ENCODE measurements around the gene TUFT1. TPM values are rescaled to one million over a fixed set of nuclear protein-coding genes. Genes with fewer than 3 reads are reported as not detected.

Gene TUFT1
- total RNA-seq, 4 donors from 2014 or later: 15.1 to 20.4 (median 17.5) TPM

GRCh38 chr1:151620286-151620685 is 80.2 kb downstream of the TUFT1 start:
- Histone ChIP-seq H3K9me3 (no peaks in the 10 kb centered on the region), H3K27ac (peak overlapping the region; percentile 31 to 81 (median 76)), H3K27me3 (no peaks in the 10 kb centered on the region), H3K36me3 (no peaks in the 10 kb centered on the region), H3K4me3 (no peak overlapping the region), H3K4me1 (peaks cover 5 to 86% (median 17%) of the 10 kb centered on the region in 3 donors)
- no peak for TF ChIP-seq CTCF (IDR thresholded peaks at IDR 0.05)
- peak; percentile 24 for TF ChIP-seq POLR2AphosphoS5 (IDR thresholded peaks at IDR 0.05)
- ATAC-seq: peak; percentile 65
- WGBS, 2 donors (ENCODE audit: low coverage in 1 of 2): 26 to 31% methylated on average over 2 of the region's 2 CpGs

GRCh38 chr1:151621351-151621750 is 81.2 kb downstream of the TUFT1 start:
- Histone ChIP-seq H3K36me3 (no peaks in the 10 kb centered on the region), H3K4me1 (peaks cover 5 to 78% (median 17%) of the 10 kb centered on the region in 3 donors), H3K4me3 (no peak overlapping the region), H3K27ac (peak overlapping the region; percentile 31 to 81 (median 76)), H3K27me3 (no peaks in the 10 kb centered on the region), H3K9me3 (no peaks in the 10 kb centered on the region)
- 9 to 24% methylated on average over 2 of the region's 2 CpGs for WGBS, 2 donors (ENCODE audit: low coverage in 1 of 2)
- ATAC-seq: no peak
- TF ChIP-seq POLR2A (IDR thresholded peaks at IDR 0.05) (no peak), POLR2AphosphoS5 (IDR thresholded peaks at IDR 0.05) (no peak), CTCF (IDR thresholded peaks at IDR 0.05) (no peak), EP300 (IDR thresholded peaks at IDR 0.05) (no peak)

GRCh38 chr1:151624783-151625182 is 84.7 kb downstream of the TUFT1 start:
- no peak for TF ChIP-seq EP300 (IDR thresholded peaks at IDR 0.05)
- no peak for TF ChIP-seq POLR2AphosphoS5 (IDR thresholded peaks at IDR 0.05)
- TF ChIP-seq POLR2A (IDR thresholded peaks at IDR 0.05): no peak
- no peak for TF ChIP-seq CTCF (IDR thresholded peaks at IDR 0.05)
- Histone ChIP-seq H3K4me3 (no peak overlapping the region), H3K9me3 (no peaks in the 10 kb centered on the region), H3K4me1 (peaks cover under 1 to 51% (median 9%) of the 10 kb centered on the region in 3 donors), H3K27me3 (no peaks in the 10 kb centered on the region), H3K36me3 (peaks cover 0 to 8% of the 10 kb centered on the region in 2 donors), H3K27ac (no peak overlapping the region)
- no peak for ATAC-seq
- WGBS, 2 donors (ENCODE audit: low coverage in 1 of 2): 86 to 91% methylated on average over 3 of the region's 3 CpGs

GRCh38 chr1:151626740-151627334 is 86.7 kb downstream of the TUFT1 start:
- ATAC-seq: no peak
- Histone ChIP-seq H3K27ac (peak overlapping the region in 1 of 4 donors; percentile 26), H3K36me3 (peaks cover 0 to 8% of the 10 kb centered on the region in 2 donors), H3K4me1 (peaks cover 0 to 42% (median 0%) of the 10 kb centered on the region in 3 donors), H3K4me3 (no peak overlapping the region), H3K9me3 (no peaks in the 10 kb centered on the region), H3K27me3 (no peaks in the 10 kb centered on the region)
- WGBS, 2 donors (ENCODE audit: low coverage in 1 of 2): 78 to 84% methylated on average over 2 to 3 of the region's 3 CpGs
- TF ChIP-seq POLR2A (IDR thresholded peaks at IDR 0.05) (no peak), EP300 (IDR thresholded peaks at IDR 0.05) (no peak), POLR2AphosphoS5 (IDR thresholded peaks at IDR 0.05) (no peak), CTCF (IDR thresholded peaks at IDR 0.05) (no peak)

GRCh38 chr1:151629278-151629677 is 89.2 kb downstream of the TUFT1 start:
- H3K27ac ChIP-seq: no peak overlapping the region
- H3K4me3 ChIP-seq: no peak overlapping the region
- no peaks in the 10 kb centered on the region for H3K9me3 ChIP-seq
- WGBS, 2 donors (ENCODE audit: low coverage in 1 of 2): 73 to 83% methylated on average over 3 to 9 of the region's 9 CpGs
- peaks cover 0 to 43% (median 0%) of the 10 kb centered on the region in 3 donors for H3K4me1 ChIP-seq
- ATAC-seq: no peak
- no peaks in the 10 kb centered on the region for H3K27me3 ChIP-seq
- TF ChIP-seq POLR2AphosphoS5 (IDR thresholded peaks at IDR 0.05) (no peak), POLR2A (IDR thresholded peaks at IDR 0.05) (no peak), EP300 (IDR thresholded peaks at IDR 0.05) (no peak), CTCF (IDR thresholded peaks at IDR 0.05) (no peak)
- H3K36me3 ChIP-seq: peaks cover 0 to 8% of the 10 kb centered on the region in 2 donors
